Activated CD4-positive, alpha-beta T cell treated with anti-CD3 and anti-CD28 coated beads, Interleukin-2, amount 10 ng/mL, durations not matched to agents 7 days and 5 days (primary cell): Measurements from ENCODE around the gene LAMA3. TPM values are rescaled to one million over a fixed set of nuclear protein-coding genes. Genes with fewer than 3 reads are reported as not detected.

Experiments
- CTCF ChIA-PET: fragments of 350-600 bp; sonication (Branson Sonifier 250); formaldehyde crosslinking; loops from one replicate; lab custom pipeline; 2021; ENCODE audit warnings: antibody characterized with exemption; lab: Charles Lee
- POLR2A ChIA-PET: fragments of 350-600 bp; sonication (Branson Sonifier 250); formaldehyde crosslinking; loops from one replicate; lab custom pipeline; 2021; ENCODE audit warnings: antibody characterized with exemption; lab: Charles Lee
- DNase-seq: peaks from one replicate; pipeline ENCODE4 v3.0.0-alpha.2; 2020
- H3K27ac Mint-ChIP-seq: one replicate; pipeline ENCODE4 v1.8.0; 2021; ENCODE audit warnings: mild to moderate bottlenecking, moderate library complexity, mixed read lengths
- H3K27me3 Mint-ChIP-seq: one replicate; pipeline ENCODE4 v1.8.0; 2021; ENCODE audit warnings: mixed read lengths
- H3K36me3 Mint-ChIP-seq: one replicate; pipeline ENCODE4 v1.8.0; 2021; ENCODE audit warnings: low read depth, mixed read lengths
- H3K4me1 Mint-ChIP-seq: one replicate; pipeline ENCODE4 v1.8.0; 2021; ENCODE audit warnings: mixed read lengths
- H3K4me3 Mint-ChIP-seq: one replicate; pipeline ENCODE4 v1.8.0; 2021; ENCODE audit warnings: mild to moderate bottlenecking, moderate library complexity, mixed read lengths
- H3K9me3 Mint-ChIP-seq: one replicate; pipeline ENCODE4 v1.8.0; 2021; ENCODE audit warnings: mixed read lengths
- total RNA-seq, 2 experiments: library from RNA; stranded (reverse); gene quantifications; one replicate each; pipeline ENCODE4 v1.2.3, GENCODE V29; 2021

LAMA3 gene
- total RNA-seq, 2 experiments from 2014 or later: 0.20 to 0.54 TPM

DNA sequence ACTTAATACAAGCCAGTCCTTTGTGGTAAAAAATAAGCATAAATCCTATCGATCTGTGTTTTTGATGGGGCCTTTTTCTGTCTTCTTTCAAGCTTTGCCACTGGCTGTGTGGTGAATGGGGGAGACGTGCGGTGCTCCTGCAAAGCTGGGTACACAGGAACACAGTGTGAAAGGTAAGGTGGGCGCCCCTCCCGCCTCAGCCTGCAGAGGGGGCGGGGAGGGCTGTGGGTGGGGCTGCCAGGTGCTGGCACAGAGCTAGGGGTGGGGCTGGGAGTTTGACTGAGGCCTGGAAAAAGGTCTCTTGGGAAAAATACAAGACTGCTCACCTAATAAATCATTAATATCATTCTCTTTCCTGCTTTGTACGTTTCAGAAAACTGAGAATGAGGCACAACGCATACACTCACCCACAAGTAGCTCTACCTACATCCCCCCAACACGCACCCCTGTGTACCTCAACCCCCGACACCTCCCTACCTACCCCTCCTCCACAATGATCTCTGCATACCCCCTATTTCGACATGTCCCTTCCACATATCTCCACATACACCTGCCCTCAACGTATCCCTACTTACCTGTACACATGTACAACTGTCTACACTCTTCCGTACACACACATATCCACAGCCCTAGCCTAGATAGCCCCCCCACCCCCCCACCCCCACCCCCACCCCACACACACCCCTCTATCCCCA lies 195.6 kb downstream of the LAMA3 start:
- CTCF ChIA-PET: interaction anchor here (0.6 to 2.0 kb wide), 3 partner anchors 16 to 43 kb away, joined by 3 to 4 read pairs (median 4); no protein-coding TSS in a partner anchor
- H3K27ac Mint-ChIP-seq: no peak overlapping the region
- H3K9me3 Mint-ChIP-seq: peaks cover 4% of the 10 kb centered on the region
- peaks cover 2% of the 10 kb centered on the region for H3K27me3 Mint-ChIP-seq
- H3K4me1 Mint-ChIP-seq: peaks cover 29% of the 10 kb centered on the region
- no peak overlapping the region for H3K4me3 Mint-ChIP-seq
- POLR2A ChIA-PET: no interaction called here
- no peaks in the 10 kb centered on the region for H3K36me3 Mint-ChIP-seq
- DNase-seq: no peak

DNA sequence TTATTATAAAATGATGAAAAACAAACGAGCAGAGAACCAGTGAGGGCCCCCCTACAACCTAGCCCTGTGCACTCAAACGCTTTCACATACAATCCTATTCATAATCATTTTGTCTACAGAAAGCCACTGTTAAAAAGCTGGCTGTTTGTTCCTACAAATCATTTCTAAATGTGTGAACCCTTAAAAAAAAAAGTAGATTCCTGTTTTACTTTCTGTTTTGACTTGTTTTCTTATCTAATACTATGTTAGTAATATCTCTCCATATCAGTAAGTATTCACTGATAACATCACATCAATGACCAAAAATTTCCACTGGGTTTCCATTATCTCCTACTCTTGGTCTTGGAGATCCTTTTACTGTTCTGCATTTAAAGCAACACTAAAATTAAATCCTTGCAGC lies 196.5 kb downstream of the LAMA3 start:
- no peaks in the 10 kb centered on the region for H3K36me3 Mint-ChIP-seq
- H3K4me3 Mint-ChIP-seq: no peak overlapping the region
- ChIA-PET POLR2A (interaction anchor here (0.5 kb wide), 1 partner anchor 236 kb away, joined by 11 read pairs; no protein-coding TSS in a partner anchor), CTCF (interaction anchor here (0.7 to 2.0 kb wide), 2 partner anchors 15 to 32 kb away, joined by 4 read pairs; no protein-coding TSS in a partner anchor)
- peaks cover 5% of the 10 kb centered on the region for H3K27me3 Mint-ChIP-seq
- peak overlapping the region; percentile 52 for H3K27ac Mint-ChIP-seq
- peaks cover 29% of the 10 kb centered on the region for H3K4me1 Mint-ChIP-seq
- DNase-seq: no peak
- H3K9me3 Mint-ChIP-seq: peaks cover 4% of the 10 kb centered on the region

DNA sequence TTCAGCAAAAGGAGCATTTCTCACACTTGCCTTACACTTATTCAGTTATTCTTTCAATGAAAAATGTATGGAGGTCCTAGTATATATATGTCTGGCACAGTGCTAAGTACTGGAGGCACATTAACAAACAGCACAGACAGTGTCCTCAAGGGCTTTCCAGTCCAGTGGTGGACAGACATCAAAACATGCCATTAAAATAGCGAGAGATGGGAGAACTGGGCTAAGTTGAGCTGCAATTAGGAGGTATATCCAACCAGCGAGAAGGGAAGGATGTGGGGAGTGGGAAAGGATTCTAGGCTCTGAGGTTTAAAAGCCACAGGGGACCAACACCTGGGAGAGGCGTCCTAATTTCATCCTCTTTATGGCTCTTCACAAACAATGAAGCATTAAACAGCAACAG lies 197.8 kb downstream of the LAMA3 start:
- H3K4me3 Mint-ChIP-seq: no peak overlapping the region
- no peak for DNase-seq
- peaks cover 6% of the 10 kb centered on the region for H3K27me3 Mint-ChIP-seq
- H3K9me3 Mint-ChIP-seq: peaks cover 4% of the 10 kb centered on the region
- no peak overlapping the region for H3K27ac Mint-ChIP-seq
- POLR2A ChIA-PET: no interaction called here
- H3K36me3 Mint-ChIP-seq: no peaks in the 10 kb centered on the region
- CTCF ChIA-PET: interaction anchor here (1.0 kb wide), 1 partner anchor 8 kb away, joined by 4 read pairs; no protein-coding TSS in a partner anchor
- peaks cover 29% of the 10 kb centered on the region for H3K4me1 Mint-ChIP-seq

DNA sequence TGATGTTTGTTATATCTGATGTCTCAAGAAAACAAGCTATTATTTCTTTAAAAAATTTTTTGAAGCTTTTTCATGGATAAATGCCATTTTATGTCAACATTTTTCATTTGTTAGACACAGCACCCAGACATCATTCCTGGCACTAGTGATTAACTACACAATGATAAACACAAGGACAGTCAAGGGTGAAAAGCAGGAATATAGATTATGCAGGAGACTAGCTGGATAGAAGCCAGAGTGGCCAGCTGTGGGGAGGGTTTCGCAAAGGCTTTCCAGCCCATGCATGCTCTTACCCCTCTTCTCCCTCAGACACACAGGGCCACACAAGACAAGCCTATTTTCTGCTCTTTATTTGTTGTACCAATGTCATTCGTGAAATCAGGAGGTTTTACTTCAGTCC lies 198.2 kb downstream of the LAMA3 start:
- H3K4me1 Mint-ChIP-seq: peaks cover 29% of the 10 kb centered on the region
- peaks cover 4% of the 10 kb centered on the region for H3K9me3 Mint-ChIP-seq
- ChIA-PET CTCF (interaction anchor here (1.0 kb wide), 1 partner anchor 8 kb away, joined by 4 read pairs; no protein-coding TSS in a partner anchor), POLR2A (no interaction called here)
- peaks cover 6% of the 10 kb centered on the region for H3K27me3 Mint-ChIP-seq
- no peak for DNase-seq
- no peak overlapping the region for H3K27ac Mint-ChIP-seq
- no peak overlapping the region for H3K4me3 Mint-ChIP-seq
- H3K36me3 Mint-ChIP-seq: no peaks in the 10 kb centered on the region

DNA sequence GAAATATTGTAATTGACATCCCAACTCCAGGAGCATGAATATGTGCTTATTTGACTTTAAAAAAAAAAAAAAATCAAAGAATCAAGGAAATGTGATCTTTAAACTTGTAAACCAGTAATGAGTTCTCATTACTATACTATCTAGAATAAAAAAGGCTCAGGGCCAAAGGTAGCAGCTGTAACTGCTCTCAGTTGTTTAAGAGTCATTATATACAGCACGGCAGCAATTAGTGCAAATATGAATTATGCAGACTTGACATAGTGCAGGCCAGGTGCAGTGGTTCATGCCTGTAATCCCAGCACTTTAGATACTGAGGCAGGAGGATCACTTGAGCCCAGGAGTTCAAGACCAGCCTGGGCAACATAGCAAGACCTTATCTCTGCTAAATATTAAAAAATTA lies 199.6 kb downstream of the LAMA3 start:
- ChIA-PET CTCF (no interaction called here), POLR2A (no interaction called here)

DNA sequence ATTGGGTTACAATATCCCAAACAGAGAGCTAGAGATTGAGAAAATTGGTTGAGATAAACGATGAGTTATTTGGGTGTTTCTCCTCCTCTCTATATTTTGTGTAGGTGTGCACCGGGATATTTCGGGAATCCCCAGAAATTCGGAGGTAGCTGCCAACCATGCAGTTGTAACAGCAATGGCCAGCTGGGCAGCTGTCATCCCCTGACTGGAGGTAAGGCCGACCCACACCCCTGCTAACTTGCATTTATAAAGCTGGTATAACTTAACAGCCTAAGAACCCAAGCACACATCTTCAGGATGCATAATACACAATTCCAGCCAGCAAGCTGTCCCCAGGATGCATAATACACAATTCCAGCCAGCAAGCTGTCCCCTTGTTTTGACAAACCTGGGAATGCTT lies 200.7 kb downstream of the LAMA3 start:
- H3K9me3 Mint-ChIP-seq: peaks cover 4% of the 10 kb centered on the region
- no peak overlapping the region for H3K27ac Mint-ChIP-seq
- POLR2A ChIA-PET: no interaction called here
- peaks cover 7% of the 10 kb centered on the region for H3K27me3 Mint-ChIP-seq
- H3K4me3 Mint-ChIP-seq: no peak overlapping the region
- CTCF ChIA-PET: no interaction called here
- H3K4me1 Mint-ChIP-seq: peaks cover 16% of the 10 kb centered on the region
- no peak for DNase-seq
- H3K36me3 Mint-ChIP-seq: no peaks in the 10 kb centered on the region

More for the DNA sequence above, 199.6 kb downstream of the LAMA3 start:
- peaks cover 4% of the 10 kb centered on the region for H3K9me3 Mint-ChIP-seq
- peaks cover 7% of the 10 kb centered on the region for H3K27me3 Mint-ChIP-seq
- peaks cover 25% of the 10 kb centered on the region for H3K4me1 Mint-ChIP-seq
- H3K4me3 Mint-ChIP-seq: no peak overlapping the region
- no peaks in the 10 kb centered on the region for H3K36me3 Mint-ChIP-seq
- no peak overlapping the region for H3K27ac Mint-ChIP-seq
- DNase-seq: no peak

DNA sequence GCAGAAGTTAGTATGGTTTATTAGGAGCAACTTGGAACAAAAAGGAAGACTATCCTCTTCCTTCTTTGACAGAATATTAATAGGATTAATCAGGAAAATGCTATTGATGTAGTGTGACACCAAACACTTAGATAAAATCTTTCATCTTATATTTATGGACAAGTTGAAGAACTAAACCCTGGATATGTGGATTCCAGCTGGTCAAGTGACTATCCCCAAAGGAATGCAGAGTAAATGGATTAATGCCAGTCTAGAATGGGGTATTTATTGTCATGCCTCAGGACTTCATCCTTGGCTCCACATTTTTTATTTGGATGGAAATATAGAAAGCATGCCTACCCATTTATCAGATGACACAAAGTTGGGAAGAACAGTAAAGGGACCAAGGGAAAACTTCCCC lies 201.3 kb downstream of the LAMA3 start:
- peaks cover 10% of the 10 kb centered on the region for H3K4me1 Mint-ChIP-seq
- no peaks in the 10 kb centered on the region for H3K36me3 Mint-ChIP-seq
- H3K27ac Mint-ChIP-seq: no peak overlapping the region
- POLR2A ChIA-PET: no interaction called here
- no peak overlapping the region for H3K4me3 Mint-ChIP-seq
- DNase-seq: no peak
- H3K9me3 Mint-ChIP-seq: peaks cover 4% of the 10 kb centered on the region
- H3K27me3 Mint-ChIP-seq: peaks cover 7% of the 10 kb centered on the region
- CTCF ChIA-PET: no interaction called here

DNA sequence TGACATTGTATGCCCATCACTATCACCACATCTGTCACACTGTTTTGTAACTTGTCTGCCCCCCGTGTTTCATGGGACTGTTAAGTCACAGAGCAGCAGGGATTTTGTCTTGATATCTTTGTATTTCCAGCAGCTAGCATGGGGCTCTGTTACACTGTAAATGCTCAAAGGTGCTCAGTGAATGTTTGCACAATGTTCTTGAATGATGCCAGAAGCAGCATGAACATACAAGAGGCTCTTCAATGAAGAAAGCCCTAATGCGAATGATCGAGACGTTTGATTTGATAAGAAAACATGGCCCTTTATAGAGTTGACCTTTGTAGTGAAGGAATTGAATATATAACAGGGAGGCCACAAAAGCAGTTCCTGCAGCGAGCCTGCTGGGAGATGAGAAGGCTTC lies 204.4 kb downstream of the LAMA3 start:
- Mint-ChIP-seq H3K27ac (no peak overlapping the region), H3K4me3 (no peak overlapping the region), H3K9me3 (no peaks in the 10 kb centered on the region), H3K36me3 (no peaks in the 10 kb centered on the region), H3K27me3 (peaks cover 14% of the 10 kb centered on the region), H3K4me1 (no peaks in the 10 kb centered on the region)
- POLR2A ChIA-PET: no interaction called here
- no peak for DNase-seq
- CTCF ChIA-PET: interaction anchor here (2.0 kb wide), 1 partner anchor 12 kb away, joined by 5 read pairs; no protein-coding TSS in a partner anchor

DNA sequence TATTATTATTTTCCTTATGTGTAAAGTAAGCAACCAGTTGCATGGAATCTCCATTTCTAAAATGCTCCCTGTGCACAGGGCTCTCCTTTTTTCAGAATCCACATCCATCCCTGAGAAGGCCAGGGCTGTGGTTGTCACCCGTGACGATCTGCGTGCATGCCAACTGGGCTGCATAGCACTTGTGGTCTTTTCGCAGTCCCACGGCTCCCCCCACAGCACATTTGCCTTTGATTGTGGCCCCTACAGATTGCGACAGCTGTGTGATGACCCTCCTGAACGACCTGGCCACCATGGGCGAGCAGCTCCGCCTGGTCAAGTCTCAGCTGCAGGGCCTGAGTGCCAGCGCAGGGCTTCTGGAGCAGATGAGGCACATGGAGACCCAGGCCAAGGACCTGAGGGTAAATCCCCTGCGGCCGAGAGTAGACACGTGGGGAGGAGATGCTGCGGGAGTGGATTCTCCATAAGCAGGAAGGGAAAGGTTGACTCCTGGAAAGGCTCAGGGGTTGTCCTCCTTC lies 205.5 kb downstream of the LAMA3 start:
- ChIA-PET CTCF (no interaction called here), POLR2A (no interaction called here)
- DNase-seq: no peak
- Mint-ChIP-seq H3K4me3 (no peak overlapping the region), H3K36me3 (no peaks in the 10 kb centered on the region), H3K4me1 (no peaks in the 10 kb centered on the region), H3K27ac (no peak overlapping the region), H3K27me3 (peaks cover 15% of the 10 kb centered on the region), H3K9me3 (no peaks in the 10 kb centered on the region)

DNA sequence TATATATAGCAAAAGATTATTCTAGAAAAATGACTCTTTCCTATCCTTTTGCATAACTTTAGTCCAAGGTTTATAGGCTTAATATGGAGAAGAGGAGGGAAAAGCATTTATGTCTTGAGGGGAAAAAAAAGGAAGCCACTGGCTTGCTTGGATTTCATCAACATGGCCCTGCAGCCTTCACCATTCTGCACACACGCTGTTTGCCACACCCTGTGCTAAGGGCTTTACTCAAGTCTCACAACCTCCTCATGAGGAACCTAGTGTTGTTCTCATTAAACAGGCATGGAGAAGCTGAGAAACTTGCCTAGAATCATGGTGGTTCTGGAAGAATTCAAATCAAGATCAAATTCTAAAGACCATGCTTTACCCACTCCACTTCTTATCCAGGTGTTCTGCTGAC lies 208.0 kb downstream of the LAMA3 start:
- Mint-ChIP-seq H3K27me3 (peaks cover 11% of the 10 kb centered on the region), H3K4me1 (peaks cover 8% of the 10 kb centered on the region), H3K27ac (no peak overlapping the region), H3K4me3 (no peak overlapping the region), H3K36me3 (no peaks in the 10 kb centered on the region), H3K9me3 (no peaks in the 10 kb centered on the region)
- no peak for DNase-seq
- CTCF ChIA-PET: interaction anchor here (1.1 kb wide), 1 partner anchor 29 kb away, joined by 3 read pairs; no protein-coding TSS in a partner anchor
- POLR2A ChIA-PET: no interaction called here

DNA sequence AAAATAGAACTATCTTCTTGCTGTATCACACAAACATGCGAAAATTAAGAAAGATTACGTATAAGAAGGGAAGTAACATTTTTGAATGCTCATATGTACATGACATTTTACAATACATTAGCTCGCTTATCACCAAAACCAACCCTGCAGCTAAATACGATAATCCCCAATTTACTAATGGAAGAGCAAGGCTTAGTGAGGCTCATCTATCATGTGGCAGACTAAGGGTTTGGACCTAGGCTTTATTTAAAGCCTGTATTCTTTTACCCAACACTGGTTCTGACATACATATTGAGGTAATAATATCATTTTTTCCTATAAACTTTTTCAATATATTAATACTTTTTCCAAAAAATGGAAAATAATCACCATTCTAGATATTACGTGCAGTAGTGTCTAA lies 208.5 kb downstream of the LAMA3 start:
- CTCF ChIA-PET: interaction anchor here (1.1 kb wide), 1 partner anchor 28 kb away, joined by 3 read pairs; no protein-coding TSS in a partner anchor
- H3K36me3 Mint-ChIP-seq: no peaks in the 10 kb centered on the region
- no peaks in the 10 kb centered on the region for H3K9me3 Mint-ChIP-seq
- H3K27ac Mint-ChIP-seq: no peak overlapping the region
- POLR2A ChIA-PET: no interaction called here
- H3K4me1 Mint-ChIP-seq: peaks cover 8% of the 10 kb centered on the region
- H3K4me3 Mint-ChIP-seq: no peak overlapping the region
- peaks cover 11% of the 10 kb centered on the region for H3K27me3 Mint-ChIP-seq
- no peak for DNase-seq

DNA sequence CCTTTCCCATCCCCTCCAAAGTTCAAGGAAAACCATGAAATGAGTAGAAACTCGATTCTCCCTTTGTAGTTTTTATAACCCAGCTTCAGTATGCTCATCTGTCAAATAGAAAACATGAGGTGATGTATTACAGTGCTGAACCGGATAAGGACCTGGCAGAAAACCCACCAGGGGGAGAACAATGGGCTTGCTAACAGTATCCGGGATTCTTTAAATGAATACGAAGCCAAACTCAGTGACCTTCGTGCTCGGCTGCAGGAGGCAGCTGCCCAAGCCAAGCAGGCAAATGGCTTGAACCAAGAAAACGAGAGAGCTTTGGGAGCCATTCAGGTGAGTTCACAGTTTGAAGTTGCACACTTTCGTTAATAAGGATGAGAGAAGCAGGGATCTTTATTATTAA lies 211.7 kb downstream of the LAMA3 start:
- no peak for DNase-seq
- ChIA-PET CTCF (interaction anchor here (1.0 to 1.8 kb wide), 5 partner anchors 9 to 24 kb away, joined by 3 to 4 read pairs (median 3); no protein-coding TSS in a partner anchor), POLR2A (no interaction called here)
- H3K27ac Mint-ChIP-seq: no peak overlapping the region
- H3K36me3 Mint-ChIP-seq: no peaks in the 10 kb centered on the region
- no peaks in the 10 kb centered on the region for H3K9me3 Mint-ChIP-seq
- no peak overlapping the region for H3K4me3 Mint-ChIP-seq
- peaks cover 6% of the 10 kb centered on the region for H3K27me3 Mint-ChIP-seq
- H3K4me1 Mint-ChIP-seq: peaks cover 8% of the 10 kb centered on the region

DNA sequence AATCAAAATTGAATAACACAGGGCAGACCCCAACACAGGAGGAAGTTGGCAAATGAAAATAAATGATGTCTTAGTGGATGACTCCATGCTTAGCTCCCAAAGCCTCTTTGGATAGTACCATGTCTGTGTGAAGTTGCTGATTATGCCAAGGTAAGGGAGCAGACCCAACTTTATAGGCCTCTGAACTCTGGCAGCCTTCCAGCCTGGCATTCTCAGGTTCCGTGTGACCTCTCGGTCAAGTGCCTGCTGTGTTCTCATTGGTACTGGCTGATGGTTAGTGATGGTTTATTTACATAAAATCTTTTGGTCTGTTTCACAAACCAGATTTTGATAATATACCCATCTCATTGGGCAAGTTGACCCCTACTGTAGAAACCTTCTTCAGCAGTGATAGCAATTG lies 213.1 kb downstream of the LAMA3 start:
- ChIA-PET CTCF (no interaction called here), POLR2A (no interaction called here)

More for the DNA sequence above, 213.1 kb downstream of the LAMA3 start:
- peaks cover 8% of the 10 kb centered on the region for H3K4me1 Mint-ChIP-seq
- no peak overlapping the region for H3K27ac Mint-ChIP-seq
- peaks cover 5% of the 10 kb centered on the region for H3K27me3 Mint-ChIP-seq
- H3K36me3 Mint-ChIP-seq: no peaks in the 10 kb centered on the region
- H3K4me3 Mint-ChIP-seq: no peak overlapping the region
- DNase-seq: no peak
- H3K9me3 Mint-ChIP-seq: no peaks in the 10 kb centered on the region
